Activated T-helper 9 cell treated with anti-CD3 and anti-CD28 coated beads, Interleukin-2, amount 50 U/mL, for 16 hours (primary cell): Measurements from ENCODE around the gene KLHL40.
"Not testable (repeated sequence)": the region's sequence is repeated elsewhere in the genome, so short reads cannot be mapped to it uniquely, and the experiment has no call there.

Experiments
- DNase-seq: peaks from one replicate; pipeline ENCODE4 v3.0.0-alpha.2; 2020; ENCODE audit warnings: low read depth

KLHL40 gene

DNA sequence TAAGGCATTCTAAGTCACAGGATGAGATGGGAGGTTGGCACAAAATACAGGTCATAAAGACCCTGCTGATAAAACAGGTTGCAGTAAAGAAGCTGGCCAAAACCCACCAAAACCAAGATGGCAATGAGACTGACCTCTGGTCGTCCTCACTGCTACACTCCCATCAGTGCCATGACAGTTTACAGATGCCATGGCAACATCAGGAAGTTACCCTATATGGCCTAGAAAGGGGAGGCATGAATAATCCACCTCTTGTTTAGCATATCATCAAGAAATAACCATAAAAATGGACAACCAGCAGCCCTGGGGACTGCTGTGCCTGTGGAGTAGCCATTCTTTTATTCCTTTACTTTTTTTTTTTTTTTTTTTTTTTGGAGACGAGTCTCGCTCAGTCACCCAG is 37.1 kb downstream of the KLHL40 start:
- DNase-seq, result not testable (repeated sequence)

DNA sequence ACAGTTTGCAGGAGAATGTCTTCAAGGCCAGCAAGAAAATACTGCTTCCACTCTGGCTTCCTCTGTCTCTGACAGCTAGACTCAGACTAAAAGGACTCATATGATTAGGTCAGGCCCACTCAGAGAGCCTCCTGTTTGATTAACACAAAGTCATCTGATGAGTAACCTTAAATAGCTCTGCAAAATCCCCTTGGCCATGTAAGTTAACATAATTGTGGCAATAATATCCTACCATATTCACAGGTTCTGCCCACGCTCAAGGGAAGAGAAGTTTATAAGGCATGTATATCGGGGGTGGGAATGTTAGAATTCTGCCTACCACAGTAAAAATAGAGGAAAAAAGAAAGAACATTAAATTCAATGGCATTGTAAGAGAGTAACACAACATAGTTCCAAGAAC is 37.9 kb downstream of the KLHL40 start:
- DNase-seq, result no peak

DNA sequence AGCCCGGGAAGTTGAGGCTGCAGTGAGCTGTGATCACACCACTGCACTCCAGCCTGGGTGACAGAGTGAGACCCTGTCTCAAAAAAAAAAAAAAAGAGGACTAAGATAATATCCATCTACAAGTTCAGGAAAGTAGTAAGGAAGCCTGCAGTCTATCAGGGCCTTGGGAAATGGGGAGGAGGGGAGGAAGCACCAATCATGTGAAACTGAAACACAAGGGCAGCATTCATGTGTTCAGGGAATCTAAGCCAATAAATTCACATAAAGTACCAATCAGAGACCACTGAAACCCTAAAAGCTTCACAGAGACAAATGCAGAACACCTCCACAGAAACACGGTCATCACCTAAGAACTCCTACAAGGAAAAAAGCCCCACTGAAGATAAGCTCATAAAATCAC is 40.1 kb downstream of the KLHL40 start:
- DNase-seq, result no peak

DNA sequence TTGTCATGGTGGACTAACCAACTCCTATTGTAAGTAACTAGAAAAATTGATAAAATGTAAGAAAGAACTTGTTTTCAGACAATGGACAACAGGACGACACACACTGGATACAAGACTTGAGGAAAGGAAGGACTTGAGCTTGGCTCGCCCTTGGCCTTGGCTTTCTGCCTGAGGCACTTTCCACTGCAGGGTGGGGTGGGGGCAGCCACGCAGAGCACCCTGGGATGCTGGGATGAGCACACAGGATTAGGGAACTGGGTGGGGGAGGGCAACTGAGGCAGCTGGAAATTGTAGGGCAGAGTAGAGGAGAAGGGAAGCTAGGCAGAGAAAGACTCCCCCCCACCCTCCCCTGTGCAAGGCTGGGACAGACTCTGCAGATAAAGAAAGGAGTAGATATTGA is 42.7 kb downstream of the KLHL40 start:
- no peak for DNase-seq

DNA sequence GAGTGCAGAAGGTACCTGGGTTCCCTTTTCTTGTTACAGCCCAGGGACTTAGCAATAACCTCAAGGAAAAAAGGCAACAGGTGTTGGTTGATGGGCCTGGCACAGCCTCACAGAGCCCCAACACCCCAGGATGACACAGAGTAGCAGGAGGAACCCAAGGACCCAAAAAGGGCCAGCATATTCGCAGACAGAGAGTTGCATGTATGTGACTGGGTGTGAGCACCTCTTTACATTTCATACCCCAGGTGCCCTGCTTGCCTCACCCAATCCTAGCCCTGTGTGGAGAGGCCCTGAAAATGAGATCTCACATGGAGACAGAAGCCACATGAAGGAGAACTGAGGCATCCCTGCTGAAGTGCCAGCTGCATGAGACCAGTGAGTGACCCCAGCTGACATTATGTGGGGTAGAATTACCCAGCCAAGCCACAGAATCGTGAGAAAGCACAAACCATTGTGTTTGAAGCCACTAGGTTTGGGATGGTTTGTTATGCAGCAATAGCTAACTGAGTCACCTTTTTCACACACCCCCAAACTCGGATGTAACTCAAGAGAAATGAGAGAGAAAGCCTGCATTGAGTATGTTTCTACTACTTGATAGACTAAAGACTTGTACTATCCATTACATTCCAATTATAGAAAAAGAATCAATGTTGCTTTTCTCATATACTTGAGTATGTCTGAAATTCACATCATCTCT is 43.5 kb downstream of the KLHL40 start:
- no peak for DNase-seq

DNA sequence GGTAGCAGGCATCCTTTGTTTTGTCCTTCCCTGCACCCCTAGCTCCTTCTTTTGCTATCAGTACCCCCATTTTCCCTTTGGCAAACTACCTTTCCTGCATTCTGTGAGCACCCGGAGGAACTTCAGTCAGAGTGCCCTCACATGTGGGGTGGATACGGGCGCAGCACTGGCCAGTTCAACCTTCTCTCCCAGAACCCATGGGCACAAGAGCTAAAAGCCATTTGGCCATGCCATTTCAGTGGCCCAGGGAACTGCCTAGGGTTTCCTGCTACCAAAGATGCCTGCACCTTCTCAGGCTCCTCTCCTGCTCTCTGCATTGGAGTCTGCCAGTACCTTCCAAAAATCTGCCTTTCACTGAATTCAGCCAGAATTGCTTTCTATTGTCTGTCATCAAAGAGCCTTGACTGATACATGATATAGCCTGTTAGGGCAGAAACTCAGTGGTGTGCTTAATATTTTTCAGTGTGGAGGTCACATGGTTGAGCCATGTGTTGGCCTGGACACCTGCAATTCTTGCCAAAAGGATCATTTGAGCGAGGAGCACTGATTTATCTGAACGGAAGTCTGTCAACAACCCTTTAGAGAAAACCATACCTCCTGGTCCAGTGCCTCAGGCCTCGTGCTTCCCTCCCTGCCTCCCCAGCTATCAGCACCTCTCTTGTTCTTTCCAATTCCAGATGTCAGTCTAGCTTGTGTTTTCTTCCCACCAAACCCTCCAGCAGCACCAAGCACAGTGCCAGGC is 44.2 kb downstream of the KLHL40 start:
- DNase-seq, result no peak

DNA sequence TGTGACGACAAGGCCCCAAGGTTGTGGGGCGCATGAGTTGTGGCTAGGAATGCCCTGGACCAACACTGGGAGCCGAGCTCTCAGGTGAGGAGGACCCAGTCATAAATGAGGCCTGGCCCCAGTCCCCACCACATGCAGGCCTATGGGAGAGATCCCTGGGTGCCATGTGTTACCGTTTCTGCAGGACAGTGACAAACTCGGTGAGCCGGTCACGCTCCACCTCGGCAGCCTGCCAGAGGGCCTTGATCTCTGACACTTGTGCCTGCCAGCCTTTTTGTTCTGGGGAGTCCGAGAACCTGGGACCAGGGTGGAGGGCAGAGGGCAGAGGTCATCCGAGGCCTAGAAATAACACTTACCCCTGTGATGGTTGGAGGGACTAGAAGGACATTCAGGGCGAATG is 45.0 kb downstream of the KLHL40 start:
- DNase-seq, result no peak

DNA sequence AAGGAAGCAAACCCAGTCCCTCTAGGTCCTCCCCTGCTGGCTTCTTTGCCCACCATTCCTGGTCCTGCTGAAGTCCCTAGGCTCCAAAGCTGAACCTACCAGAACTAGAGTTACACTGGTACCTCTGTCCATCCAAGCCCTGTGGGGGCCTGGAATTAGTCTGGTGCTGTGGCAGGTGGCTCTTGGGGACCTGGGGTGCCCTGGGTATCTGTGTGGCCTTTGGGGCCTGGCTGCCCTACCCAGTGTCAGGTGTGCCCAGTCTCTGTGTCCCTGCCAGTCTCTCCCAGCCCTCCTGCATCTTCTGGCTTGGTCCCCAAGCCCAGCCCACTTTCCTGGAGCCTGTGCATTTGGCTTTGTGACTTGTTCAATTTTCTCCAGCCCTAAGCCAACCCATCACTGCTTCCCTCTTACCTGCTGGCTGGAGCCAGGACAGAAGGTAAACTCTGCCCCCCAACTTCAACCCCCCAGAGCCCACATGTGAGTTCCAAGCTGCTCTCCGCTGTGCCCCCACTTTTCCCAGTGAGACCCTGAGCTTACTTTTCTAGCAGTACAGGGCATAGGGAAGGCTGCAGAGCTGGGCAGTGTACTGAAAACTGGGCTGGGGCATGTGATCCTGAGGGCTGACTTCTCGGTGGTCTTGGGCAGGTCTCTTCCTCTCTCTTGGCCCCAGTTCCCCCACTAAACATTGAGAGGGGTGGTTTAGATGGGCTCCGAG is 45.5 kb downstream of the KLHL40 start:
- DNase-seq, result no peak

DNA sequence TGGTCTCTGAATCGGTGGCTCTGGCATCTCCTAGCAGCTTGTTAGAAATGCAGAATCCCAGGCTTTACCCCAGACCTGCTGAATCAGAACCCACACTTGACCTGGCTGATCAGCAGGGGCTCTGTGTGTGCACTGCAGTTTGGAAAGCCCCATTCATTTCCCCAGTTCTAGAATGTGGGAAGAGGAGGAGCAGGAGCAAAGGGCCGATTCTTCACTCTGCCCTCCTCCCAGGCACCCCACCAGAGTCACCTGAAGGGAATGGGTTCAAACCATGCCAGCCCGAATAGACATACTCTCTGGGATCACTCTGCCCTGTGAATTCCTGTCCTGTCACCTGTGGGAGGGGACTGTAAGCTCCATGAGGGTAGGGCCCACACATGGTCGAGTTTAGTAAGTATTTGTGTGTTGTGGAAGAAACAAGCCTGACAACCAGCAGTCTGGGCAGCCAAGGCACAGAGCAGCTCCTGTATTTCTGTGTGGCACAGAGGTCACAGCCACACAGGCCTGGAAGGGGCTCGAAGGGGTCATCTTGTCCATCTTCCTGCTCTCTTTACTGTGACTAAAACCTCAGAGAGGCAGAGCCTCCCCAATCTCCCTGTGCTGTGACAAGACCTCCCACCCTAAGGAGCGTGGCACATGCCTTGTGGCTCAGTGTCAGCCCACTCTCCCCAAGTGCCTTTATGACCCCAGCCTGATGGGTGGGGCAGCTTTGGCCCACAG is 46.3 kb downstream of the KLHL40 start:
- no peak for DNase-seq

DNA sequence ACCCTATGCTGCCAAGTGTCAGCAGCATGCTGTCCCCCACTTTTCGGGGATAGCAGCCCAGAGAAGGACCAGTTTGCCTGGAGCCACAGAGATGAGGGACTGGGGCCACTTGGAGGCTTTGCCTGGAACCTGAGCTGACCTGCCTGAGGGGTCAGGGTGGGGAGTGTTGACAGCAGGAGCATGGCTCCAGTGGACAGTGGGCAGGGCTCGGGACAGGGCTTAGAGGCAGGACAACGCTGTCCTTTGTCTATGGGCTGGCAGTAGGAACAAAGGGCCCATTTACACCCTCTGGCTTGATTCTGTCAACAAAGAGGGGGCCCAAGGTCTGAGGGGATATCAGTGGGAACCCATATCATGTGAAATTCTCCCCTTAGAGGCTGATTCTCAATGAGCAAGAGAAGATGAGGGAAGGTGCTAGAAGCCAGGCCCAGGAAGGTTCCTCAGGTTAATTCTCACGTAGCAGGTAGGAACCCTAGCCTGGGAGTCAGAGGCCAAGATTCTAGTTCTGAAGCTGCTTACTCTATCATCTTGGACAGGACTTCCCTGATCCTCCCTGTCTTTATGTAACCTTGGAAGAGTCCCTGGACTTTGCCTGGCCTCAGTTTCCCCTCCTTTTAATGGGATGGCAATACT is 47.0 kb downstream of the KLHL40 start:
- DNase-seq, result no peak

DNA sequence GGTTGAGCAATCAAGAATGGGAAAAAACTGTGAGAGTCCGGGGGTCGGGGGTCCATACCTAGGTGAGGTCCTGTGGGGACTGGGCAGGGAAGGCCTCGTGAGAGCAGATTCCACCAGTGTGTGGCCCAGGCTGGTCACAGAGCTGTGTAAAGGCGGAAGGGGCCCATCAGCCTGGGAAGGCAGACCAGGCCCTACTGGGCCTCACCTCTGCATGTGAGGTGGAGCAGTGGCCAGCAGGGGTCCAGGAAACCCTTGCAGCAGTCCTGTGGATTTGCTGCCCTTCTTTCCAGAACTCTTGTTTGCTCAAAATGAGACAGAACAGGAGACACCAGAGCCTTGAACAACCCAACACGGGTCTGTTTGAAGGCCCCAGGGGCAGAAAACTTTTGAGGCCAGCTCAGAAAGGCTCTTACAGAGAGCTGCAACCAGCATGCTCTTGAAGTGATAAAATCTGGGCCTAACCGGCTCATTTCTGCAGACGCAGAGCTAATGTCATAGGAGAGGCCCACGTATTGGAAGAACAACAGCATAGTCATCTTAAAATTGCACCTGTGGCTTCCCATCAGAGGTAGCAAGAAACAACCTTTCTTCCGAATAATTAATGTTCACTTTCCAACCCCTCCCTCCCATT is 47.6 kb downstream of the KLHL40 start:
- no peak for DNase-seq

DNA sequence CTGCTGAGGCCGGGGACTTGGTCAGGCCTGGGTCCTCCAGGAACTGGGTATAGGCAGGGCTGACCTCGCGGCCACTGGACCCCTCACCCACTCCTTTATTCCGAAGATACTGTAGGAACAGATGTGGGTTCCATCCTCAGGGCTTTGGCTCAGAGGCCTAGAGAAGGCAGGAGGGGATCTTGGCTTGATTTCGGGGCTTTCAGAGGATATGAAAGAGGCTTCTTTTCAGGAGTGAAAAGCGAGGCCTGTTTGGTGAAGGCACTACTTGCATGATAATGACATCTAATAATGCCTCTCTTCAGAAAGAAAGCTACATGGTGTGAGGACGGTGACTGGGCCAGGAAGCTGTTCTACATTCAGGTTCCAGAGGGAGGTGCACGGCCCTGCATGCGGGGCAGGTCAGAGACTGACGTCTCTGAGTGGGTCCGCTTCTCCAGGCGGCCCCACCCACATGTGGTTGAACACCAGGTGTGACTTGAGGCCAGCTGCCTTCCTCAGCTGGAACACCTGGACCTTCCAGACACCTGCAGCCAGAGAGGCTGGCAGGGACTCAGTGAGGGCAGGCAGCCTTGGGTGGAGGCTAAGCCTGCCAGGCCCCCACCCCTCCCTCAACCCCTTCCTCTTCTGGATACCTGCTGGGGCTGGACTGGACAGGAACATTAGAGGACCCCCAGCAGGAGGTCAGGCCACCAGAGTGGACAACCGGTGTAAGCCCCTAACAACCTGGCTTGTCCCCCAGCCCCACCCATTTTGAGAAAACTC is 48.3 kb downstream of the KLHL40 start:
- no peak for DNase-seq

DNA sequence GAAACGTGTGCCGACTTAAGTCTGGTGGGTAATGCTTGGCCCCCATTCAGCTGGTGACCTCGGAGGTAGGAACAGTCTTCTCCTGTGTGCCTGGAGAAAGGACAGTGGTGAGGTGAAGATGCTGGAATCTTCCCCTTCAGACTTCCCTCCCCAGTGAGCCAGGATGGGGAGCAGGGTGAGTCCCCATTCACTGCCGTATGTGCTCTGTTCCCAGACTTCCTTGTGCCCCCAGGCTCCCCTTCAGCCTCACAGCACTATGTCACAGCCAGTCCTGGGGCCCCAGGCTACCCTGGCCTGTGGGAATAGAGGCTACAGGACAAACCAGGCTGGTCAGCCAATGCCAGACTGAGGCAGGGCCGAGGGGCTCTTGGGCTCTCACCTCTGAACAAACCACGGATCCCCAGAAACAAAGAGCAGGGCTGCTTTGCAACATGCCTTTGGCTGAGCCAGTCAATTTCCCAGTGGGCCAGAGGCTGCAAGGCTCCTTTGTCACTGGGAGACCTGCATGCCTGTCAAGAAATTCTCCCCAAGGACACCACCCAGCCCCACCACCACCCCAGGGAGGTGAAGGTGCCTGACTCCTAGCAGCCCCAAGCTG is 49.0 kb downstream of the KLHL40 start:
- DNase-seq, result no peak

DNA sequence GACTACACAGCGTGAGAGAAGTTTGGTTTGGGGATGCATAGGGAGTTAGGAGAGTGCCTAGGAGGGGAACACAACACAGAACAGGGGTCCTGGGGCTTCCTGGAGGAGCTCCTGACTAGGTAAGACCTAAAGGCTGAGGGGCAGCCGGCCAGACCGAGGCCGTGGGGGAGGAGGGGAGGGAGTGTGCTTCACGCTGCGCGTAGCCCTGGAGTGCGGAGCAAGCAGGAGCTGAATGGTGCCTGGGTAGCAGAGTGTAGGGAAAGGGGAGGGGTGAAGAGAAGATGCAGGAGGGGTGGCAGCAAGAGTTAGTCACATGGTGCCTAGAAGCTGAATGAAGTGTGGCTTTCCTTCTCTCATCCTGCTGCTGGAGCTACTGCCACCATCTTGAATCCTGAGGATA is 49.7 kb downstream of the KLHL40 start:
- no peak for DNase-seq

DNA sequence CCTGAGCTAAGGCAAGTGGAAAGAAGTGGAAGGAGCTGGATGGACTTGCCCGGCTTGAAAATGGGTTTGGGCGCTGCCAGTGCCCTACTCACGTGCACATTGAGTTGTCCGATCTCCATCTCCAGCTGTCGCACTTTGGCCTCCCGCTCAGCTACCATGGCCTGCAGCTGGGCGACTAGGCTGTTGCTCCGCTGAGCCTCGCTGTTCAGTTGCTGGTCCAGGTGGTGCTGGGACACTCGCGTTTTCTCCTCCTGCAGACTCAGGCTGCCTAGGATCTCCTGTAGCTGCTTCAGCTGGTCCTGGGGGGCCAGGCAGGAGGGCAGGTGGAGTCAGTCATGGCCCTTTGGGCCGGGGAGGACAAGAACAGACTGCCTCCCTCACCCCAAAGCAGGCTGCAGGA is 50.3 kb downstream of the KLHL40 start:
- DNase-seq, result no peak

DNA sequence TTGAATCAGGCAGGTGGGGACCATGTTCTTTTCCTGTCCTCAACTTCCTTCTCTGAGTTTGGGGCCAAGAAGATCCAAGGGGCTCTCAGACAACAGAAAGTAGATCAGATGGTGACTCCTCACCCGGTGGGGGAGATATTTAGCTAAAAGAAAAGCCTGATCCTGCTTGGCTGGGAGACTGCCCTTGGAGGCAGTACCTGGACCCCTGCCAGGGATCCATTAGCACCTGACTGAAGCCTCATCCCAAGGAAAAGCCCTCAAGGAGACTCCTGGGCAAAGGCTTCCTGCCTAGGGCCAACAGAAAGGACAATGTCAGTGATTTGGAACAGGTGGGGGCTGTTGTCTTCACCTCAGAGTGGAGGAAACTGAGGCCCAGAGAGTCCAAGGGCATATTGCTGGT is 50.7 kb downstream of the KLHL40 start:
- DNase-seq, result no peak

DNA sequence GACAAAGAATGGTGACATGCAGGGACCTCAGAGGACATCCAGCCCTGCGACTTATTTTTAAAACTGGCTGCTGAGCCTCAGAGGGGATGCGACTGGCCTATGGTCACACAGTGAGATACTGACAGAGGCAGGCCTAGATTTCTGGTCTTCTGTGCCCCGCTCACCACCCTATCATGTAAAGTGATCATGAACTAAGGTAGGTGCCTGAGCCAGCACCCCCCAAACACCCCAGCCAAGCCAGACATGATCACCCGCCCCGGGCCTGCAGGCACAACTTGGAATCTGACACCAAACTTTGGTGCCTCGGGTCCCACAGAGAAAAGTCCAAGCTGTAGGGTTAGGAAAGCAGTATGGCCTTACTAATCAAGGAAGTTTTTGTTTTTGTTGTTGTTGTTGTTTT is 51.2 kb downstream of the KLHL40 start:
- DNase-seq, result no peak

DNA sequence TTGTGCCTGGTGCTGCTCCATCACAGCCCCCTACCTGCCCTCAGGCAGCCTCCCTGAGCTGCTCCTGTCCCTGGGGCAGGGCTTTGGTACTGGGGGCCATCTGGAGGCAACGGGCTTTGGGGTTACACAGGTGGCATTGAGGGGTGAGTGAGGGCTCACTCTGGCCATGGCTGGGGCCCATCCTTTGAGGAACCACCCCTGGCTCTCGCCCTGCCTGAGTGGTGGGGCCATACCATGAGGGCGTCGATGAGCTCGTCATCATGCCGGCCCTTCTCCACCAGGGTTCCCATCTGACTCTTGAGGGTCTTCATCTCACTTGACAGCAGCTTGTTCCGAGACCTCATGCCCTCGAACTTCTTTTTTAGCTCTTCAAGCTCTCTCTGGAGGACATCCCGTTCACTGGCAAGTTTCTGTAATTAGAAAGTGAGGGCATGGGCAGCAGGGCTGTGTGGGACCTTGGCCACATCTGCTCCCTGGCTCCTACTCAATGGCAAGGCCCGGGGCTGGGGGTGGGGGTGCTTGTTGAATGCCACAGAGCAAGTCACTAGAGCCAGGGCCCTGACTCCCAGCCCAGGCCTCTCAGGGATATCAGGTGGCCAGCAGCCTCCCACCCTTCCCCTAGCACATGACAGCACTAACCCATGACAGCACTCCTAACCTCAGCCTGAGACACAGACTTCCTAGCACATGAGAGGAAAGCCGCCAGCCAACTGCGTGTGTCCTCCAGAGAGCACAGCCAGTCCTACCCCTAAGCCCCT is 54.2 kb downstream of the KLHL40 start:
- no peak for DNase-seq

DNA sequence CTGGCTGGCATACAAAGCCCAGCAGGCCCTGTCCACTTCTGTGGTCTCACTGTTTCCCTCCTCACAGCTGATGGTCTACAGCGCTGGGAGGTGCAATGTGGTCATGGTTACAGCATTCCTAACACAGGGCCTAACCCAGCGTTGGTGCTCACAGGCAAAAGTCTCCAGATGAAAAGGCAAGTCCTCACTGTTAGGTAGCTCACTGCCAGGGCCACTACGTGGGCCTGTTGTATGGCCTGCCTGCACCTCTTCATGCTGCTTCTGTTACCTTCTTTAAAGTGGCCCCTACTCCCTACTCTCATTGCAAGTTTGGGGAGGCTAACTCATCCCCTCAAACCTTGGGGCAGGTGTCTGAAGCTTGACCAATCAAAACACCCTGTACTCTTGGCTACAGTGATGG is 56.5 kb downstream of the KLHL40 start:
- DNase-seq, result no peak
